Gastroesophageal sphincter (tissue), 3 donors: ENCODE results near the gene PABPC3.

Source experiments
- CTCF ChIP-seq, 4 experiments: fragments of 200-600 bp in 2 of 4; fragments of 450-650 bp in 2 of 4; sonication (generic) in 1 of 4; IDR thresholded peaks; one replicate each; pipeline ENCODE4 v1.5.1; 2017 to 2019; ENCODE audit warnings: antibody characterized with exemption in 4 of 4, mild to moderate bottlenecking in 2 of 4, moderate library complexity in 2 of 4
- POLR2AphosphoS5 ChIP-seq: sonication (generic); formaldehyde crosslinking; IDR thresholded peaks from one replicate; pipeline ENCODE4 v1.6.1; 2017; ENCODE audit warnings: antibody characterized with exemption

DNA sequence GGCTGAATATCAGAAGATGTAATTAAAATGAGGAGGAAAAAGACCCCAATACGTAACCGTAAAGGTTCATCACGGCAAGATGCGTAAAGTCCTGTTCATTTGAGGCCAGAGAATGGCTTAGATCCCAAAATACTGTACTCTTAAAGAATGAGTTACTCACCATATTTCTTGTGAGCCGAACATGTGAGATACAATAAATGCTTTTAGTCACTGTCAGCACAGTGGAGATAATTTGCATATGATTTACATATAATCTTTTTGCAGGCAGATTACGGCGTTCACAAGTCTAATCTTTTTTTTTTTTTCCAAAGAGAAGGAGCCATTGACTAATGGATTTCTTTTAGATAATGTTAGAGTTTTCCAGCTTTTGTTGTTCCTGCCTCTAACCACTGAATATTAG, 47.8 kb downstream of the PABPC3 start:
- TF ChIP-seq POLR2AphosphoS5 = no peak
- no peak for TF ChIP-seq CTCF (IDR thresholded peaks at IDR 0.05)
